Measurements from ENCODE around the gene CCDC157.

The CCDC157 gene

DNA sequence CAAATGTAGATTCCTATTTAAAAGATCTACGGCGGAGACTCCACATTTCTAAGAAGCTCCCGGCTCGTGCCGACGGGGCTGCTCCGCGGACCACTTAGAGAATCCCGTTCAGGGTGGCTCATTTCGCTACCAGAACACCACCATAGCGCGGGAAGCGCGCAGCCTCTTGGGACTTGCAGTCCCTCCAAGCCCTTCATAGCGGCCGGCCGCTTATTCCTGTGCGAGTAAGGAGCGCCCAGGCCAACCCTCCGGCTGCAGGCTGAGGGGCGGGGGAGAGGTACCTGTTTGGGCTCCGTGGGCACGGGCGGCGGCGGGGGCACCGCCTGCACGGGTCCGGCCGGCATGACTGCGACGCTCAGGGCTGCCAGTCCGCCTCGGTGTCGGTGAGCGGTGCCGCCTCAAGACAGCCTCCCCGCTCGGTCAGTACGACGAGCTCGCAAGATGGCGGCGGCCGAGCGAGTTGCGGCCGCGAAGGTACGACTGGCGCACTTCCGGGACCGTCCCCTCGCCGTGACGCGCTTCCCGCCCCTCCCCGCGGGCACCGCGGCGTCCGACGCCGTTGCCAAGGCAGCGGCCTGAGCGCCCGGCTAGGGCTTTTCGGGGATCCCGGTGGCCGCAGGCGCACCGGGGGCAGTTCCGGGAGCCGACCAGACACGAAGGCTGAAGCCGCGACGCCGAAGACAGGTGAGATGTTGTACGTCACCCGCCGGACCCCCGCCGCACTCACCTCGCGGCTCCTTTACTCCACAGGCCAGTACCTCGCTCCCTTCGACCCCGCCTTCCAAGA is at the start of gene CCDC157, which contains the start of gene SF3A1:
Gene CCDC157 (plus strand): TSS at position 559 of the 787 bp plus-strand sequence. CDS start 8,994 bp downstream, outside the sequence.
Gene SF3A1 (minus strand): TSS at position 446 of the 787 bp plus-strand sequence. CDS start 102 bp downstream, at position 344.
- peak; percentile 81 for DNase-seq (ENCODE audit: low read depth)

DNA sequence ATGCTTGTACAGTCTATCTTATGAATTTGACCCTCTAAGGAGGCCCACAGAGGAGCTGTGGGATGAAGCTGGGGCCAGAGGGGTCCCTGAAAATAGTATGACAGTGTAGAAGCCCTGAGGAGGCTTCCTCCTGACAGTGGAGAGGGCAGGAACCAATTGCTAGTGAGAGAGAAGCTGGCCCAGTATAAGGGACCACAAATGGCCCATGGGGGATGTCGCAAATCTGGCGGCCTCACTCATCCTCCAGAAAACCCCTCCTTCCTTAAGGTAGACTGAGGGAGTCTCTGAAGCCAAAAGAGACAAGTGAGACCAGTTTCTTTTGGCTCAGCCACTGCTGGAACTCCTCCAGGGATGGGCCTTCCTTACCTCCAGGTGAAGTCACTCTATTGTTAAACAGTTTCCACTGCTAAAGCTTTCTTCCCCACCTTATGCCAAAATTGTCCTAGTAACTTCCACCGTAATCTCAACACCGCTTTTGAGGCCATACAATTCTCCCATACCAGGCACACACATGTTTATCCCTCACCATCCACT is 49.7 kb upstream of the CCDC157 start:
- no peak for DNase-seq (ENCODE audit: low read depth)

DNA sequence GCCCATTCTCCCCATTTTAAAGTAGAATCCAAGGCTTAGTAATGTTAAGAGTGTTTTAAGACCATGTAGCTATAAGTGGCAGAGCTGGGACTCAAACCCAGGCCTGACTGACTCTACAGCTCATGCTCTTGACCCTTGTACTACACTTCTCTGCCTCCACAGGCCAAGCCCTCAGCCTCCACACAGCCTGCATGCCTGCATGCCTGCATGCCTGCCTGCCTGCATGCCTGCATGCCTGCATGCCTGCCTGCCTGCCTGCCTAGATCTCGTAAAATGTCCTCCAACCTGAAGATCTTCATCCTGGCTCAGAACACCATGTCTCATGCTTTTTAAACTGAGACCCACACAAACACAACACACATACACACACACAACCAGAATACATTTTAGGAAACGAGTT is 48.7 kb upstream of the CCDC157 start:
- no peak for DNase-seq (ENCODE audit: low read depth)

DNA sequence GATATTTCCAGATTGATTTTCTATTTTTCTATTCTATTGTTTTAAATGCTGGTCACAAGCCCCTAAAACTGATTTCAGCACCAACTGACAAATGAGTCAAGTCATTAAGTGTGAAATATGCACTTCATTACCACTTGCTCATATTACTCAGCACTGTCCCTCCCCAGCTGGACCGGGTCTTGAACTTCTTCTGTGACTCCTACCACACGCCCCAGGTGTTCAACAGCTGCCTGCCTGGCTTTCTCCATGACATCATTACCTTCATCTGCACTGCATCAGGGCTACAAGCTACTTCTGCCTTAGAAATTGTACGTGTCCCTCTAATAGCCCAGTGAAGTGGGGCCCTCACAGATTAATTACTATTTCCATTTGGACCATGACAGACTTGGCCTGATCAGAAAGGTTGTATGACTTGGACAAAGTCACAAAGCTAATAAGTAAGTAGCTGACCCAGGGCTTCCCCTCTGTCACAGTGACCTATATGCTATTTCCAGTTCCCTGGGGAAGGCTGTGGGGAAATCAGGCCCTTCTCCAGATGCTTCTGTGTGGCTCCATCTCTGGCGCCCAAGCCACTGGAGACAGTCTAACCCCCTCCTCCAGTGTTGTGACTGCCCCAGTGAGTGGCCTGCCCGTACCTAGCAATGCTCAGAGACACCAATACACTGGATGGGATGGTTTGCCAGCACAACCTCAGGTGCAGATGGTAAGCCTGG is 48.1 kb upstream of the CCDC157 start:
- DNase-seq (ENCODE audit: low read depth): no peak

DNA sequence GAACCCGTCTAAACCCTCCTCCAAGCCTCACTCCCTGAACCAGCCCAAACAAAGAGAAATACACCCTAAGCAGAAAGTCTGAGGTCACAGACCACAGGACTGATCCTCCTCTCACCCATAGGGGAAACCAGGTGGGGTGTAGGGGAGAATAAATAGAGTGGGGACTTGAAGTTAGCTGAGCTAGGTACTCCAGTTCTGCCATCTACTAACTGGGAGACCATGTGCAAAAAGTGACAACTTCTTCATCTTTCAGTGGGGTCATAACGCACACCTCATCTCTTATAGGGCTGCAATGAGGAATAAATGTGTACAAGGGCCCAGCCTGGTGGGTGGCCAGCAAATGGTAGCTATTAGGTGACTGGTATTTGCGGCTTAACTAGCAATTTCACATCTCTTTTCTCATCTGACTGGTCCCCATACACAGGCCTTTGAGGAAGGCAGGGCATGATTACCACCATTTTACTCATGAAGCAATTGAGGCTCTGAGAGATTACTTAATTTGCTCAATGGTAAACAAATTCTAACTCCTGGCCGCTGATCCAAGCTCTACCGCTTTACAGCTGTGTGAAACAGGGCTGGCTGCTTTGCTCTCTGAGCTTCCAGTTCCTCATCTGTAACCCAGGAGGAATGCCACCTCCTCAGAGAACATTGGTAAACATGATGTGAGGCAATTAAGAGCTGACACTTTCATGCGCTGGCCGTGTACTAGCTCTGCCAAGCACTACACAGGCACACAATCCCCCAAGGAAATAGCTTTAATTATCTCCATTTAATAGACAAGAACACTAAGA is 46.7 kb upstream of the CCDC157 start:
- no peak for DNase-seq (ENCODE audit: low read depth)

DNA sequence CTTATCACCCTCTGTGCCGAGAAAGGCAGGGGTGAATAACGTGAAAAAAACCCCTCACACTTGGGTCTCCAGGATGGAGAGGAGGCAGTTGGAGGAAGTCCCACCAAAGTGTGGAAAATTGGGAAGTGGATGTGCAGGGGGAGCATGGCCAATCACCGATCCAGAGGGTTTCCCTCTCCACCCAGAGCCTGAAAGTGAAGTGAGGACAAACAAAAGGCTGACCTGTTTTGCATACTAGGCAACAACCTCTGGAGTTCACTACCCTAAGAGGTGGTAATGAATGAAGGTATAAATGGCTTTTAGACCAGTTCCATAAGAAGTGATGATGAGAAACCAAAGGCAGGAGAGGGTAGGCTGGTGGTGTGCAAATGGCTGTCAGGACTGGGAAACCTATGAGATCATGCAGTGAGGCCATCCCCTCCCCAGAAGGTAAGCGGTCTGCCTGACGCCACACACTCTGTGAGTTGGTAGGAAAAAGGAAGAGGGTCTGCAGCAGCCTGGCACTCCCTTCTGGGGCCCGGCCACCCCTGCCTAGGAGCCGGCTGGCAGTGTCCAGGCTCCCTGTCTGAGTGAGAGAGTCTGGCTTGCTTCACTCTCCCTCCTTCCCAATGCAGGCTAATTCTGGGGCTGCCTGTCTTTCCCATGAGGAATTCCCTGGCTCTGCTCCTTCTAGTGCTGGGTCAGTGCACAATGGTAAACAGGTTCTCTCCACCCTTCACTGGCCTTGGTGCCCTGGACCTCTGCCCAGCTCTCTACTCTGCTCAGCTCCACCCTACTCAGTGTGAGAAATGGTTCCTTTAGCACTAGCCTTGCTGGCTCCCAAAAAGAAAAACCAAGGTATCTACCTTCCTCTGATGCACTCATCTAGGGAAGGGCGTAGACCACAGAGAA is 45.7 kb upstream of the CCDC157 start:
- no peak for DNase-seq (ENCODE audit: low read depth)

DNA sequence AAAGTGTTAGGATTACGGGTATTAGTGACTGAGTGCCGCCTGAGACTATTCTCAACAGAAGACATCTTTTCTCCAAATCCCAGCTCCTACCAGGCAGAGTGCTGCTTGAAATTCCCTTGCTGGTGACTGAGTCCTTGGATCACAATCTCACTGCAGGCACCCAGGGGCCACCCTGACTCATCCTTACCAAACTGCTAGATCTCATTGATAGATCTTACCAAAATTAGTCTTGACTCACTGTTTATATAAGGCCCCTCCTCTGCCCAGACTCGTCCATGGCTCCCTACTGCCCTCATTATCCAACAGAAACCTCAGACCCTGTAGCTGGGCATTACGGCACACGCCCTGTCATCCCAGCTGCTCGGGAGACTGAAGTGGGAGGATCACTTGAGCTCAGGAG is 44.8 kb upstream of the CCDC157 start:
- DNase-seq (ENCODE audit: low read depth): no peak

DNA sequence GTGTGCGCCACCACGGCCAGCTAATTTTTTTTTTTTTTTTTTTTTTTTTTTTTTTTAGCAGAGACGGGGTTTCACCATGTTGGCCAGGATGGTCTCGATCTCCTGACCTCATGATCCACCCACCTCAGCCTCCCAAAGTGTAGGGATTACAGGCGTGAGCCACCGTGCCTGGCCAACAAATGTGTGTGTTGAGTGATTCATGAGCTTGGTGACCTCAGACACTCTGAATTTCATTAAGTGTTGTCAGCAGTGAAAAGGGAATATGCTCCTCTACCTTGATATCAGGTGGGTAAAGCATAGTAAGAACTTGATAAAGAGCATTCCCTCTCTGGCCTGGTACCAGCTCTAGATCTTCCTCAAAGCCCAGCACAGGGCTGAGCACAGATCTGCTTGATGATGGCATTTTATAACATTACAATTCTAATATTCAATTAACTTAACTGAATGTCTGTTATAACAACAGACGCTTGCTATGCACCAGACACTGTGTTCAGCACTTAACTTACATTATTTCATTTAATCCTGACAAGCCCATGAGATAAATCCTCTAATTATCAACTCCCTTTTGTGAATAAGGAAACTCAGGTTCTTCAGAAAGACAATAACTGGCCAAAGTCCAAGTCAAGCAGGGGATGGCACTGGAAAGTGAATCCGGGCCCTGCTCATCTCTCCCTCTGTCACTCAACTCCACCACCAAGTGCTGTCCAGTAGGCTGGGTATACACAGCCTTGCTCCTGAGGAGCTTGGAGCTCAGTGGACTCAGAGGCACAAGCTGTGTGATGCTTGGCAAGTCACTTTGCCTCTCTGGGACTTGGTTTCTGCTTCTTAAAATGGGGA is 43.1 kb upstream of the CCDC157 start:
- DNase-seq (ENCODE audit: low read depth): no peak

DNA sequence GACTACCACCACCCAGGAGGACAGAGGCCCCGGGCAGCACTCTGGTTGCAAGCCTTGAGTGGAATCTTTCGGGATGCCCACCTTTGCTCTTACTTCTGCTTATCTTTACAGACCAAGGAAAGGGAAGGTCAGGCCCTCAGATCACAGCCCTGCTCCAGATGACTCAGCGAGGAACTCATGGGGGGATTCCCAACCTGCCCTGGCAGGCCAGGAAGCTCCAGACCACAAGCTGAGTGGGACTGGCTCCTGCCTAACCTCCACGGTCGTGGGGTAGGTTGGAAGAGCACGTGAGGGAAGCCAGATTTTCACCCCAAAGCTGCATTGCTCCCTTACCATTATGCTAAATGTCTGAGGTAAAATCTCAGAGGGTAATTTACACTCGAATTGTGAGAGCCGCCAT is 41.9 kb upstream of the CCDC157 start:
- peak; percentile 26 for DNase-seq (ENCODE audit: low read depth)

DNA sequence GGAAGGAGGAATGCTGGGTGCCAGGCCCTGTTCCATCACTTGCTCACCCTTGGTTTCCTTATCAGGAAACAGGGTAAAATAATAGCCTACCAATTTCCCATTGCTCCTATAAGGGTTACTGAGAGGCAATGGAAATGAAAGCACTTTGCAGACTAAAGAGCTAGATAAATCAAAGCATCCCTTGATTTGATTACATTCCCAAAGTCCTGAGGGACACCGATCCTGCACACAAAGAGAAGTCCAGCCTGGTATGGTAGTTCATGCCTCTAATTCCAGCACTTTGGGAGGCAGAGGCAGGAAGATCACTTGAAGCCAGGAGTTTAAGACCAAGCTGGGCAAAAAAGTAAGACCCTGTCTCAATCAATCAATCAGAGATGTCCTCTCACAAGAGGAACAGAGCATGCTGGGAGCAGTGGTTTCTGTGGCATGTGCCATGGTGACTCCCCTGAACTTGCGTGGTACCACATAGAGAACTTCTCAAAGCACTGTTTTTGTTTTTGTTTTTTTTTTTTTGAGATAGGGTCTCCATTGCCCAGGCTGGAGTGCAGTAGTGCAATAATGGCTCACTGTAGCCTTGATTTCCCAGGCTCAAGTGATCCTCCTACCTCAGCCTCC is 40.7 kb upstream of the CCDC157 start:
- no peak for DNase-seq (ENCODE audit: low read depth)

DNA sequence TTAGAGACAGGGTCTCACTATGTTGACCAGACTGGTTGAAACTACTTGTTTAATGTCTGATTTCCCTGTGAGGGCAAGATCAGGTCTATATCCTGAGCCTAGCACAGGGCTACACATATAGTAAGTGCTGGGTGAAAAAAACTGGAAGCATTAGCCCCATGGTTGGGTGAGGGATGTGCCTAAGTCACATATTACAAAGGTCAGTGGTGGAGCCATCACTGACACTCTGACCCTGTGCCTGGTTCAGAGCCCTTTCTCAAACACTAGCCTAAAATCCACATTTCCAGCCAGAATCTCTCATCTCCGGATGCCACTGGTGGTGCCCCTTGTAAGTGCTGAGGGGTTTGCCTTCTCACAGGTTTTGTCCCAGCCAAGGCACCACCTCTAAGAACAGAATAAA is 39.0 kb upstream of the CCDC157 start:
- no peak for DNase-seq (ENCODE audit: low read depth)

DNA sequence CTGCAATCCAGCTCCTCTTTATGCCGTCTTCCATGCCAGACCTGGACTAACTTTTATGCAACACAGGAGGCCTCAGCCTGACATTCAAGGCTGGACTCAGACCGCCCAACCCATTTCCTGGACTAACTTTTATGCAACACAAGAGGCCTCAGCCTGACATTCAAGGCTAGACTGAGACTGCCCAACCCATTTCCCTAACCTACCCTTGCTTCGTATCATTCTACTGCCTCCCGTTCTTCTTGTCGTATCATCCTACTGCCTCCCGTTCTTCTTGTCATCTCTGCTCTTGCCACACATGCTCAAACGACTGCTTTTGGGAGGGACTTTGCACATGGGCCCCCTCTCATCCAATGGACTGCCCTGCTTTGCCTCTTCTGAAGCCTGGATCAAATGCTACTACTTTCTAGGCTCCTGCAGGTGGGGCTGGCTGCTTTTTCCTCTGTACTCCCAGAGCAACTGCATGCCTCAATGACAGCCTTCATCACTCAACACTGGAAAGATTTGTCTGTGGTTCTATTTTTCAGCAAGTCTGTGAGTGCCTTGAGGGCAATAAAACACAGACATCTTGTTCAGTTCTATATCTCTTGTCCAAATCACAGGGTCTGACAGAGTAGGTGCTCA is 37.9 kb upstream of the CCDC157 start:
- no peak for DNase-seq (ENCODE audit: low read depth)

DNA sequence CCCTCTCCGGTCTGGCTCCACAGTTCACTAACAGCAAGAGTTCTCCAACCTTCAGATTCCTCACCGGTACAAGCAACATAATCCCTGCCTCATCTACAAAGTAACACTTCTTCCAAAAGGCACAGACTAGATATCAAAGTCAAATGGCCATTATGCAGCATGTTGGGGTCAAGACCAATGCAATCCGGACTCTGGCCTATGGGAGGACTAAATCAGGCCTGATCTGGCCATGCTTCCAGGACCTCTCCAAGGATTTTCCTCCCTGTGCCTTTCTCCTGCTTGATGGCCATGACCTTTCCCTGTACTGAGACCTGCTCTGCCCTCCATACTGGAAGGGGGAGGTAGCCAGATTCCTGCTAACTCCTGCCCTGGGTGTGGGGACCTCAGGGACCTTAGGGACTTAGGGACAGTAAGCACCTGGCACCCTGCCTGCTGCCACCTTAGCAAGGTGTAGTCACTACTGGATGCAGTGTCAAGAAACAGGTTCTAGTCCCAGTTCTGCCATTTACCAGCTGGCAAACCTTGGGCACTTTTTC is 36.7 kb upstream of the CCDC157 start:
- DNase-seq (ENCODE audit: low read depth): no peak

DNA sequence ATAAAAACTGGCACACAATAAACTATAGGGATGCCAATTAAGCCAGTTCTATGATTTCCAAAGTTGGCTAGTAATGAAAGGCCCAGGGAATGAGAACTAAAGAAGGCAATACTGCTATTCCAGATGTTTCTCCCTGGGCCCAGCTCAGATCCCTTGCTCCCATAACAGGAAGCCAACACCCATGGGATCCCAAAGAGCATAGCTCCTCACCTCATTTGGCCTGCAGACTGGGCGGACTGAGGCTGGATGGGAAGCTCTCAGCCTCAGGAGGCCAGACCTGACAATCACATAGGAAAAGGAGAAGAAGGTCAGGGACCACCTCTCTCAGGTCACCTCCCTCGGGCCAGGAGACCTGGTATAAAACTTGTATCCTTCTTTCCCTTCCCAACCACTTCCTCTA is 35.3 kb upstream of the CCDC157 start:
- DNase-seq (ENCODE audit: low read depth): no peak

DNA sequence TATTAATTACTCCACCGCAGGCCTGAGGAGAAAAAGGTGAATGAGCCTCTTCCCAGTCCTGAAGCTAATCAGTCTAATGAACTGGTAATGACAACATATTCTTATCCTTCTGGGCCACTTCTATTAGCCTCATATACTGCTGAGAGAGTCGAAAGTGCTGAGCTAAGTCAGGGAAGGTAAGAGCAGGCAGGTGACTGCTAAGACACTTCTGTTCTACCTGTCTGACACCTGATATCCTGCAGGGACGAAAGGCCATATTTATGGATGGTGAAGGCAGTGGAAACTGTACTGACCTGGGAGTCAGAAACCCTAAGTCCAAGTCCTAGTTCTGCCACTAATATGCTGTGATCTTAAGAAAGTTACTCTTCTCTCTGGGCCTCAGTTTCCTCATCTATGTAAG is 33.6 kb upstream of the CCDC157 start:
- no peak for DNase-seq (ENCODE audit: low read depth)

DNA sequence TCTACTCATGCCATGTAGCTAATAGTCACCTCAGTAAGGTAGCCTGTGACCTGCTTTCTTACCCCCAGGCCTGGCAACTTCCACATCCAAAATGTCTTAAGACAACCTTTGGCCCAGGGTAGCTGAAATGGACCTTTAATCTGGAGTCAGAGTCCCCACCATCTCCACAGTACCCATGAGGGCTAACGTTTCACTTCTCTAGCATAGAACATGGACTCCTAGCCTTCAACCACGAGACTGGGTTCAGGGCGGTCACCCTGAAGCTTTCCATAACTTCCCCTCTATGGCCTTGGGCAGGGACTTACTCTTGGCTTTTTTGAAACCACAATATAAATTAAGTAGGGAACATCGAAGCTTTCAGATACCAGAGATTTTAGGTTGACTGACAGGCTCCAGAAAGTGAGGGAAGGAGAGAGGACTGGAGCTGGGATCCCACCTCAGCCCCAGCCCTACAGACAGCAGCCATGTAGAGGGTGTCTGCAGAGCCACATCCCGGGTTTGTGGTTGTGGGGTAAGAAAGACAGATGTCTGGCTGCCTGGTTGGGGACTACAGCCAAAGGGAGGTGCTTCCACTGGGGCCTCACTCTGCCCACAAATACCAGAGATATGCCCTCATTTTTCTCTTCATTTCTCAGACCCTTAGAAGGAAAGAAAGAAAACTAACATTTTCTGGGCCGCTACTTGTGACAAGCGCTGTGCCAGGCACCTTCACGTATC is 32.6 kb upstream of the CCDC157 start:
- DNase-seq (ENCODE audit: low read depth): no peak

DNA sequence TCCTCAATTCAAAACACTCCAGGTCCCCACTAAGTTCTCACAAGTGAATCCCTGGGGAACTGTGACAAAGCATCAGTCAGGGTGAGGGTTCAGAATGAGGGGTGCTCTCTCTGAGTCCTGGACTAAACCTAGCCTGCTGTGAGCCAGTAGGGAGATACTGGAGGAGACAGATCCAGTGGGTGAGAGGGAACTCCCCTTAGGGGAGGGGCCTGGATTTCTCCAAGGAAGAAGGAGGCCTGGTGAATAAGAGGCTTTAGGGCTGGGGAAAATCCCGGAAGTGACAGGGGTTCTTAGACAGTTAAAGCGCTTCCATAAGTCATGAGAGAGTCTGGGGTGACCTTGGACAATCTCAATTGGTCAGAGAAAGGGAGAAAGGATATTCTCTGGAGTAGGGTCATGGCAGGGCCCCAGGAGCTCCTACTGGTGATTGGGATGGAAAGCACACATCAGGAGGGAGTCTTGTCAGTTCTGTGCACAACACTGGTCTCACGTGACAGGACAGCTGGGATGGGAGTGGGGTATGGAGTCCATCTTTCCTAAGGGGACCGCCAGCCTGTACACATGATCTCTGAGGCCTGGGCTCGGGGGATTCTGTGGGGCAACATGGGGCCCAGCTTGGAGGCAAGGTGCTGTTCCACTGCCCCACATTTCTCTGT is 31.6 kb upstream of the CCDC157 start:
- no peak for DNase-seq (ENCODE audit: low read depth)

DNA sequence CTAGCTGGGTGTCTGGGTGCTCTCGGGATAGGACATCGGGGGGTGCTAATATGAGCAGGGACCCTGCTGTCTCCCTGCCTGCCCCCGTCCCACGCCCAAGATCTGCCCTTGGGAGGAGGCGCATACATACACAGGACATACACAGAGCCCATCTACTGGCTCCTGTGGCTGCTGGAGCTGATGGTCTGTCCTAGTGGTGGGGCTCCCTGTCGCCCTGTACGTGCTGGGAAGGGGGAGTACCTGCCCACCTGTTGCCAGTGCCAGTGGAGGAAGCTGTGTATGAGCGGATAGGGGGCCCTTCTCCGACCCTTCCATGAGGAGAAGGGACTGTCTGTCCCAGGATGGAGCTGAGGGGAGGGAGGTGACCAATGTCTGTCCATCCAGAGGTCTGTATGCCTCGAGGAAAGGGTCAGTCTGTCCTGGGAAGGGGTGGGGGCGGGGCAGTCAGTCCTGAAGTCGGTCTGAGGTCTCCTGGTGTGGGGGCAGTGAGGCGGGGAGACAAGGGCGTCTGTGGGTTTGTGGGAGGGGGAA is 31.0 kb upstream of the CCDC157 start:
- no peak for DNase-seq (ENCODE audit: low read depth)
